Smooth muscle cell (in vitro differentiated cells): ENCODE results near the gene POLD2. TPM values are rescaled to one million over a fixed set of nuclear protein-coding genes. Genes with fewer than 3 reads are reported as not detected.

ENCODE experiments used
- DNase-seq: peaks from one replicate; lab custom pipeline; 2025; ENCODE audit not compliant: unreplicated experiment; lab: John Stamatoyannopoulos, UW
- H2AFZ ChIP-seq: fragments of 200-600 bp; sonication (generic); 2 replicates; pipeline ENCODE4 v1.6.0; 2016; ENCODE audit warnings: antibody characterized with exemption, low read depth, mild to moderate bottlenecking
- H3F3A ChIP-seq: fragments of 200-600 bp; sonication (generic); 2 replicates; pipeline ENCODE4 v1.6.0; 2017; ENCODE audit warnings: antibody characterized with exemption, low read depth
- H3K27ac ChIP-seq: fragments of 200-600 bp; sonication (generic); 2 replicates; pipeline ENCODE4 v1.5.1; 2016; ENCODE audit warnings: low read depth, mild to moderate bottlenecking
- H3K27me3 ChIP-seq: fragments of 200-600 bp; sonication (generic); 2 replicates; pipeline ENCODE4 v1.6.1; 2016; ENCODE audit warnings: low read depth, mild to moderate bottlenecking
- H3K36me3 ChIP-seq: fragments of 200-600 bp; sonication (generic); 2 replicates; pipeline ENCODE4 v1.5.1; 2016; ENCODE audit warnings: low read depth
- H3K4me1 ChIP-seq: fragments of 200-600 bp; sonication (generic); 2 replicates; pipeline ENCODE4 v1.5.1; 2016; ENCODE audit warnings: low read depth
- H3K4me2 ChIP-seq: fragments of 200-600 bp; sonication (generic); 2 replicates; pipeline ENCODE4 v1.6.0; 2016; ENCODE audit warnings: mild to moderate bottlenecking
- H3K4me3 ChIP-seq: fragments of 200-600 bp; sonication (generic); 2 replicates; pipeline ENCODE4 v1.5.1; 2016; ENCODE audit warnings: mild to moderate bottlenecking
- H3K79me2 ChIP-seq: fragments of 200-600 bp; sonication (generic); 2 replicates; pipeline ENCODE4 v1.6.0; 2016; ENCODE audit warnings: low read depth, mild to moderate bottlenecking
- H3K9ac ChIP-seq: fragments of 200-600 bp; sonication (generic); 2 replicates; pipeline ENCODE4 v1.6.0; 2016; ENCODE audit warnings: low read depth
- H3K9me3 ChIP-seq: fragments of 200-600 bp; sonication (generic); replicated peaks from 2 replicates; pipeline ENCODE4 v1.5.1; 2016; ENCODE audit warnings: low read depth
- H4K20me1 ChIP-seq: fragments of 200-600 bp; sonication (generic); 2 replicates; pipeline ENCODE4 v1.6.0; 2016; ENCODE audit warnings: low read depth
- WGBS: methylation state at CpG from one replicate; pipeline ENCODE4 v1.1.7; 2016; ENCODE audit warnings: low lambda C conversion rate; 5-methylcytosine and 5-hydroxymethylcytosine counted together
- polyA plus RNA-seq: library from polyadenylated mRNA; unstranded; fragments of >200 nt; fragmentation: Nextera tagmentation; extraction: Ambion mirVana; gene quantifications from 2 replicates; pipeline ENCODE4 v1.2.1, GENCODE V29; 2016
- total RNA-seq: library from RNA; depleted of rRNA; stranded (reverse); fragments of >200 nt; gene quantifications from 2 replicates; pipeline ENCODE4 v1.2.3, GENCODE V29; 2014
- TF ChIP-seq, protein P1 (sequence below): fragments of 200-600 bp; sonication (generic); IDR thresholded peaks from 2 replicates; pipeline ENCODE4 v1.5.1; 2017; ENCODE audit warnings: borderline replicate concordance, mild to moderate bottlenecking, antibody characterized with exemption; ENCODE audit not compliant: insufficient read depth, poor library complexity, severe bottlenecking

The POLD2 gene
- total and polyA plus RNA-seq, 2 experiments from 2014 or later: 45.5 to 151 TPM

DNA sequence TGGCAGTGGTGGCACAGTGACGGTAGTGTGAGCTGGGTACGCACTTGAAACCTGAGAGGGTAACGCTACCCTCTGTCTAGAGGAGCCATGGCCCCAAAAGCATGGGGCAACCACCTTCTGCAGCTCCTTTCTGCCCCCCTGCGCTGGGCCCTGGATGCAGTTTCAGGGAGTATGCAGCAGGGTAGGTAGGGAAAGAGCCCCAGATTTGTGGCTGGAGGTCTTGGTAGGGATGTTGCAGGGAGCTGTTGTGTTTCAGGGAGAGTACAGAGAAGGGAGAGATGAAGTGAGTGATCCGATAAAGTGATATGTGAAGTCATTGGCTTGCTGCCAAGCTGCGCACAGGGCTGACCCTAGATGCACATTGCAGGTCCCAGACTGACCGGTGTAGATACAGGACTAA is 55.3 kb downstream of the POLD2 start:
- no peak overlapping the region for H3K4me3 ChIP-seq
- H2AFZ ChIP-seq: no peak overlapping the region
- TF ChIP-seq, protein P1, sequence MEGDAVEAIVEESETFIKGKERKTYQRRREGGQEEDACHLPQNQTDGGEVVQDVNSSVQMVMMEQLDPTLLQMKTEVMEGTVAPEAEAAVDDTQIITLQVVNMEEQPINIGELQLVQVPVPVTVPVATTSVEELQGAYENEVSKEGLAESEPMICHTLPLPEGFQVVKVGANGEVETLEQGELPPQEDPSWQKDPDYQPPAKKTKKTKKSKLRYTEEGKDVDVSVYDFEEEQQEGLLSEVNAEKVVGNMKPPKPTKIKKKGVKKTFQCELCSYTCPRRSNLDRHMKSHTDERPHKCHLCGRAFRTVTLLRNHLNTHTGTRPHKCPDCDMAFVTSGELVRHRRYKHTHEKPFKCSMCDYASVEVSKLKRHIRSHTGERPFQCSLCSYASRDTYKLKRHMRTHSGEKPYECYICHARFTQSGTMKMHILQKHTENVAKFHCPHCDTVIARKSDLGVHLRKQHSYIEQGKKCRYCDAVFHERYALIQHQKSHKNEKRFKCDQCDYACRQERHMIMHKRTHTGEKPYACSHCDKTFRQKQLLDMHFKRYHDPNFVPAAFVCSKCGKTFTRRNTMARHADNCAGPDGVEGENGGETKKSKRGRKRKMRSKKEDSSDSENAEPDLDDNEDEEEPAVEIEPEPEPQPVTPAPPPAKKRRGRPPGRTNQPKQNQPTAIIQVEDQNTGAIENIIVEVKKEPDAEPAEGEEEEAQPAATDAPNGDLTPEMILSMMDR: no peak
- no peaks in the 10 kb centered on the region for H3K36me3 ChIP-seq
- no peak overlapping the region for H3K27ac ChIP-seq
- no peaks in the 10 kb centered on the region for H3K79me2 ChIP-seq
- 89% methylated on average over 7 of the region's 7 CpGs for WGBS
- H3K9me3 ChIP-seq: no peaks in the 10 kb centered on the region
- H3K9ac ChIP-seq: no peak overlapping the region
- H3K4me2 ChIP-seq: no peak overlapping the region
- DNase-seq: no peak
- H3F3A ChIP-seq: no peaks in the 10 kb centered on the region
- H3K4me1 ChIP-seq: peaks cover 6% of the 10 kb centered on the region
- no peaks in the 10 kb centered on the region for H3K27me3 ChIP-seq
- H4K20me1 ChIP-seq: no peaks in the 10 kb centered on the region

DNA sequence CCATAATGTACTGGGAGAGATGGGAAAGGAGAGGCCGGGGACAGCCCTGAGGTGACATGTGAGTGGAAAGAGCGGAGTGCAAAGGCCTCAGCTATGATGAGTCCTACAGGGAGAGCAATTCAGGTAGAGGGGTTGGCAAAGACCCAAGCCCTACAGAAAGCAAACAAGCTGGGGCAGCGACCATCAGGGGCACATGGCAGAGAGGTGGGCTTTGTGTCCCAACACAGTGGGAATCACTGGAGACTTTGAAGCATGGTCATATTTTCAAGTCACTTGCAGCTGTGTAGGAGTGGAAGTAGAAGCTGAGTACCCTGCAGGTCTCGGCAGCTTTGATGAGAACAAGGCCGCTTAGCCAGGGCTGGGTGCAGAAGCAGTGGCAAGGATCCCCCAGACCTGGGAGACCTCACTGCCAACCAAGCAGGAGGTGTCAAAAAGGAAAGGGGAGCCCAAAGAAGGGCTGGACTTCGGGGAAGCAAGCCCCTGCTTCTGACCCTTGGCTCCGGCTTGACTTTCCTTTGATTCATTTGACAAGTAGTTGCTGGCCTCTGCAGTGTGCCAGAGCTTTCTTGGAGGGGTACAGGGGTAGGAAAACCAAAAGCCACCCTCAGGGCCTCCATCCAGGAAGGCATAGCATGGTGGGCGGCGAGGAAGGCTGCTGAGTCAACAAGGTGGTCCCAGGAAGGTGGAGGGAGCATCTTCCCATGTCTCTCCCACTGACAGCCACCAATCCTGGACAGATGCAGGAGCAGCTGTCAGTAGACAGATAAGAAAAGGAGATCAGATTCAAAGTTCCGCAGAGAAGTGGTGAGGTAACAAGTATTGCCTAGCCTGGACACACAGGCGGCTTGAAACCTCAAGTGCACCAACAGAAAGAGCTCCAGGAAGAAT is 56.0 kb downstream of the POLD2 start:
- Histone ChIP-seq H3K4me3 (no peak overlapping the region), H3F3A (no peaks in the 10 kb centered on the region), H4K20me1 (no peaks in the 10 kb centered on the region), H2AFZ (no peak overlapping the region), H3K4me1 (peaks cover 6% of the 10 kb centered on the region), H3K9me3 (no peaks in the 10 kb centered on the region), H3K36me3 (no peaks in the 10 kb centered on the region), H3K27ac (no peak overlapping the region), H3K27me3 (no peaks in the 10 kb centered on the region), H3K79me2 (no peaks in the 10 kb centered on the region), H3K9ac (no peak overlapping the region), H3K4me2 (no peak overlapping the region)
- WGBS: 96% methylated on average over 11 of the region's 11 CpGs
- DNase-seq: no peak
- TF ChIP-seq, protein P1: no peak

DNA sequence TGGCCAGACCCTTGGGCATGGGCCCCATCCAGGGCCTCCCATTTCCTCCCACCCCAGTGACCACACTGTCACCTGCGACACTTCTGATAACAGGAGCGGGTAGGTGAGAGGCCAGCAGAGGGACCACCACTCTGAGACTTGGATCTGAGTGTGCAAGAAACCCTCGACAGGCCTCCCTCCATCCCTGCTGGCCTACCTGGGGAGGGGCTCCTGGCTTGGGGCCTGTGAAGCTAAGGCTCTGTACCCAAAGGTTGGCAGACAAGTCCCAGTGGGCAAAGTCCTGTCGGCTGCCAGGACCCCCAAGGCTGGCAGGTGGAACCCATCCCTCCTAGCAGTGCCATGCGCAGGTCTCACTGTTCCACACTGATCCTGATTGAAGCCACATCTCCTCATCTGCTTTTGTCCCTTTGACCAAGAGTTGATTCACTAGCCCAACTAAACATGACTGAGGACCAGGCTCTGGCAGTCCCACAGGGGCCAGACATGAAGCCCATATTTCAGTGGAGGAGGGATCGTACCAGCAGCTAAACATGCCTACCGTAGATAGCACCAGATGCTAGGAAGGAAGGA is 56.8 kb downstream of the POLD2 start:
- Histone ChIP-seq H3K4me3 (no peak overlapping the region), H3K9me3 (no peaks in the 10 kb centered on the region), H3K4me2 (no peak overlapping the region), H3K9ac (no peak overlapping the region), H3K27ac (no peak overlapping the region), H3K79me2 (no peaks in the 10 kb centered on the region), H3K36me3 (no peaks in the 10 kb centered on the region), H3F3A (no peaks in the 10 kb centered on the region), H4K20me1 (no peaks in the 10 kb centered on the region), H3K27me3 (no peaks in the 10 kb centered on the region), H2AFZ (no peak overlapping the region), H3K4me1 (peaks cover 6% of the 10 kb centered on the region)
- DNase-seq: no peak
- TF ChIP-seq, protein P1: no peak
- WGBS: 90% methylated on average over 7 of the region's 7 CpGs
